ENCODE measurements around the gene POLR3B. TPM values are rescaled to one million over a fixed set of nuclear protein-coding genes. Genes with fewer than 3 reads are reported as not detected.

The POLR3B gene
- total and polyA plus RNA-seq, 10 of the 15 experiments (the other 5 are each of a cell fraction or from before 2014, with no cell fraction given) = 2.3 to 10.5 (median 8.0) TPM

DNA sequence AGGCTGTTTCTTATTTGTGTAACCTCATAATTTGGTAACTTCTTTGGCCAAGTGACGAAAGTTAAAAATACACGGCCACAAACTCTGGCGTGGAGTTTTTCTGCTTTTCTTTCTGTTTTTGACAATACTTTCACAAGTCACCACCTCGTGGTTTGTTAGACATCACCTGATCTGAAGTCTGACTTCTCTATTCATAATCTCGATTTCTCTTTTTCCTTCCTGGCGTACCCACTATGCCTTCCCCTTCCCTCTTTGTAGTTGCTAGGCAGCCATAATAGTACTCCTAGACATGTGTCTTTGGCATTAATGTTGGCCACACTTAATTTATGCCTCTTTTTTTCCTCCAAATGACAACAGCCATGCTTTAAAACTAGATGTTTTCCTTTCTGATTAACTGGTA lies 97.6 kb downstream of the POLR3B start:
- H3K36me3 ChIP-seq (ENCODE audit: control insufficient read depth in 2 of 2, insufficient read depth in 2 of 2, low read length in 1 of 2) = no peaks in the 10 kb centered on the region
- H4K20me1 ChIP-seq (ENCODE audit: control insufficient read depth, insufficient read depth) = no peaks in the 10 kb centered on the region
- in situ Hi-C loops (cut with MboI) (no loop called here), intact Hi-C loops (cut with micrococcal nuclease; ENCODE audit: unreplicated experiment) (no loop called here)
- 67% methylated on average over 6 of the region's 6 CpGs for WGBS (ENCODE audit: insufficient coverage, insufficient replicate concordance, low lambda C conversion rate, missing lambda C conversion rate)
- H3K4me2 ChIP-seq (ENCODE audit: control insufficient read depth, insufficient read depth) = no peak overlapping the region
- no peak overlapping the region for H3K27ac ChIP-seq (ENCODE audit: control insufficient read depth, insufficient read depth)
- FAIRE-seq = peak; percentile 7
- no peaks in the 10 kb centered on the region for H3K27me3 ChIP-seq (replicated peaks in 1 of 2; ENCODE audit: control insufficient read depth in 2 of 2, insufficient read depth in 2 of 2, low read length in 1 of 2)
- H3K79me2 ChIP-seq (ENCODE audit: control insufficient read depth, insufficient read depth, low read length) = no peaks in the 10 kb centered on the region
- no peaks in the 10 kb centered on the region for H3K4me1 ChIP-seq (ENCODE audit: control insufficient read depth, insufficient read depth, low read length)
- BruUV-seq (replicated peaks) = no TSS peak
- H3K4me3 ChIP-seq = no peak overlapping the region
- peak; percentile 8 for DNase-seq (ENCODE audit: low read depth, low spot score)
- no peak overlapping the region for H3K9ac ChIP-seq (ENCODE audit: control insufficient read depth, insufficient read depth, low read length)
- peak; percentile 79 for ATAC-seq
- TF ChIP-seq SMAD5 (IDR thresholded peaks at IDR 0.05; ENCODE audit: low read depth) (no peak), POLR2AphosphoS5 (IDR thresholded peaks at IDR 0.05; ENCODE audit: low read length) (no peak), PML (IDR thresholded peaks at IDR 0.05; ENCODE audit: low read length) (no peak), MTA3 (IDR thresholded peaks at IDR 0.05; ENCODE audit: borderline replicate concordance, low read length) (no peak), BHLHE40 (IDR thresholded peaks at IDR 0.05; ENCODE audit: borderline replicate concordance in 1 of 2, low read depth in 2 of 2, low read length in 1 of 2) (peak; percentile 18; a peak in 1 of 4 replicates), RAD51 (IDR thresholded peaks at IDR 0.05) (peak; percentile 78), SPI1 (IDR thresholded peaks at IDR 0.05; ENCODE audit: borderline replicate concordance, insufficient read depth, low read depth, low read length) (peak; percentile 23; the same call in 1 of the 2 replicates)
- TF ChIP-seq, protein P1, sequence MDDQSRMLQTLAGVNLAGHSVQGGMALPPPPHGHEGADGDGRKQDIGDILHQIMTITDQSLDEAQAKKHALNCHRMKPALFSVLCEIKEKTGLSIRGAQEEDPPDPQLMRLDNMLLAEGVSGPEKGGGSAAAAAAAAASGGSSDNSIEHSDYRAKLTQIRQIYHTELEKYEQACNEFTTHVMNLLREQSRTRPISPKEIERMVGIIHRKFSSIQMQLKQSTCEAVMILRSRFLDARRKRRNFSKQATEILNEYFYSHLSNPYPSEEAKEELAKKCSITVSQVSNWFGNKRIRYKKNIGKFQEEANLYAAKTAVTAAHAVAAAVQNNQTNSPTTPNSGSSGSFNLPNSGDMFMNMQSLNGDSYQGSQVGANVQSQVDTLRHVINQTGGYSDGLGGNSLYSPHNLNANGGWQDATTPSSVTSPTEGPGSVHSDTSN (IDR thresholded peaks at IDR 0.05; ENCODE audit: insufficient replicate concordance, low read depth, low read length) = no peak
- SMC1A ChIA-PET (ENCODE audit: uncharacterized antibody, unreplicated experiment) = no interaction called here
- POLR2A ChIA-PET = no interaction called here
- RAD21 ChIA-PET (ENCODE audit: unreplicated experiment) = no interaction called here
- no peaks in the 10 kb centered on the region for H3K9me3 ChIP-seq (replicated peaks; ENCODE audit: control insufficient read depth, insufficient read depth, low read length)
- CTCF ChIA-PET = no interaction called here
- no peak overlapping the region for H2AFZ ChIP-seq (ENCODE audit: control insufficient read depth, low read depth, low read length)

Measured in GM12878 (cell line).